ENCODE measurements around the gene RASL11A. TPM values are rescaled to one million over a fixed set of nuclear protein-coding genes. Genes with fewer than 3 reads are reported as not detected.

The RASL11A gene, protein sequence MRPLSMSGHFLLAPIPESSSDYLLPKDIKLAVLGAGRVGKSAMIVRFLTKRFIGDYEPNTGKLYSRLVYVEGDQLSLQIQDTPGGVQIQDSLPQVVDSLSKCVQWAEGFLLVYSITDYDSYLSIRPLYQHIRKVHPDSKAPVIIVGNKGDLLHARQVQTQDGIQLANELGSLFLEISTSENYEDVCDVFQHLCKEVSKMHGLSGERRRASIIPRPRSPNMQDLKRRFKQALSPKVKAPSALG
- total RNA-seq (2021; fragmentation: NEBNext Ultra II Directional; extraction: Animal tissue kit (Norgen Biotek cat#: 25700)) (6.8 and 7.9 TPM in 2 replicates), polyA plus RNA-seq (2011; rRNA removed) (2.9 and 3.8 TPM in 2 replicates), polyA minus RNA-seq (2011; rRNA and poly(A)+ RNA removed) (8.9 and 9.3 TPM in 2 replicates)
- polyA plus RNA-seq (2011; cell fraction: cytosol; rRNA removed) = 3.4 TPM
- 5.9 TPM for polyA plus RNA-seq (2011; cell fraction: nucleus; rRNA removed)
- 2.7 to 5.7 TPM (median 3.8 TPM) in 4 replicates for polyA plus RNA-seq (2012, experiment 1 of 2)
- polyA plus RNA-seq (2012, experiment 2 of 2) = 4.8 TPM
- 2.7 TPM for polyA plus RNA-seq (2013, experiment 1 of 2)
- 3.0 TPM for polyA plus RNA-seq (2013, experiment 2 of 2)
- 3.4 TPM for polyA minus RNA-seq (2011; cell fraction: cytosol; rRNA and poly(A)+ RNA removed)
- polyA minus RNA-seq (2011; cell fraction: nucleus; rRNA and poly(A)+ RNA removed) = 3.1 TPM
- long read RNA-seq, experiment 1, partial matches to known transcripts = 0 of 1 reads
- long read RNA-seq, experiment 1, other reads (novel, unspliced or antisense) = 0 of 1 reads
- long read RNA-seq, experiment 2 = 0 reads

DNA sequence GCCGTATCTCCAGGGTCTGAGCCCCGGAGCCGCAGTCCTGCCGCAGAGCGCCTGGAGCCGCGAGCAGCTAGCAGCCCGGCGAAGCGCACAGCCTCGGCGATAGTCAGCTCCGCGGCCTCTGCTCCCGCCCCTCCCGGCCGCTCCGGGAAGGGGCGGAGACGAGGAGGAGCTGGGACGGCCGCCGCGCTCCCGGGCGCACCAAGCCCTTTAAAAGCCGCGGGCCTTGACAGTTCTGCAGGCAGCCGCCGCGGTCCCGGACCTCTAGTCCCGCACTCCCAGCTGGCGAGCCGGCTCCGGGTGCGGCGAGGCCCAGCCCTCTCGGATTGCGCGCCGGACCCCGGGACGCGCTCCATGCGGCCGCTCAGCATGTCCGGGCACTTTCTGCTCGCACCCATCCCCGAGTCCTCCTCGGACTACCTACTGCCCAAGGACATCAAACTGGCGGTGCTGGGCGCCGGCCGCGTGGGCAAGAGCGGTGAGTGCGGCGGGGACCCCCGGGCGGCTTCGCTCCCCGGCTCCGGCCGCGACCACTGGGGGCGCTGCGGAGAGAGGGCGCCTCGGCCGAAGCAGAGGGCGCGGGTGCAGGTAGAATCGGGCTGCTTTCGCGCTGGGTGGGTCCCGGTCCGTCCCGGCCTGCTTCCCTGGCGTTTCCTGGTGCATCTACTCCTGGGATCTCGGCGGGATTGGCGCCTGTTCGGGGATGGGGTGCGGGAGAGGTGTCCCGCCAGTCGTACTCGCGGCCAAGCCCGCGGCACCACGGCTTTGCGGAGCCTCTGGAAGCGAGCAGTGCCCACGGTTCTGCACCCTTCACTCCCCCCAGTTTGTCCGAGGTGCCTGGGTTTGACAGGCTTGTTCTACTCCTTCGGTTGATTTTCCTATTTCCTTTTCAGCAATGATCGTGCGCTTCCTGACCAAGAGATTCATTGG lies at the start of gene RASL11A:
RASL11A (plus strand) TSS at position 237 of the 927 bp plus-strand sequence; CDS start at position 352, 115 bp downstream.
- Histone ChIP-seq H3K9ac (replicated peaks in 1 of 4; ENCODE audit: extremely low read depth in 1 of 4, low read depth in 3 of 4, low read length in 3 of 4) (peak within 1 kb of the TSS; percentile 35 to 59 (median 45); a peak in 6 of 7 replicates), H3K23me2 (ENCODE audit: low read depth, low read length) (peaks cover 11% of the 10 kb centered on the region), H2AFZ (ENCODE audit: low read length) (peak within 1 kb of the TSS; percentile 88), H2BK15ac (ENCODE audit: low read length) (no peak within 1 kb of the TSS), H3K27me3 (replicated peaks in 1 of 4; ENCODE audit: control insufficient read depth in 3 of 4, extremely low read depth in 1 of 4, insufficient read depth in 3 of 4, low read length in 3 of 4) (peaks cover 0 to 15% (median 12%) of the 10 kb centered on the region in 4 experiments; a peak in 6 of 7 replicates), H2BK120ac (replicated peaks; ENCODE audit: low read depth, low read length) (peak within 1 kb of the TSS; percentile 80), H3K23ac (ENCODE audit: insufficient read length) (no peak within 1 kb of the TSS), H2BK12ac (ENCODE audit: low read depth, low read length) (no peak within 1 kb of the TSS), H4K5ac (ENCODE audit: insufficient read length, low read depth, low read length) (peak within 1 kb of the TSS; percentile 74), H3K79me1 (ENCODE audit: low read depth, low read length) (no peaks in the 10 kb centered on the region; the same call in 1 of the 2 replicates), H3K79me2 (ENCODE audit: control insufficient read depth in 1 of 2, insufficient read depth in 2 of 2, low read length in 2 of 2) (no peaks in the 10 kb centered on the region), H4K20me1 (replicated peaks in 1 of 2; ENCODE audit: control insufficient read depth in 1 of 2, insufficient read depth in 2 of 2, low read length in 2 of 2) (no peaks in the 10 kb centered on the region), H4K8ac (ENCODE audit: extremely low read depth, insufficient read depth, low read length) (peak within 1 kb of the TSS; percentile 75; the same call in 1 of the 2 replicates), H4K91ac (replicated peaks; ENCODE audit: insufficient read length, low read length) (peak within 1 kb of the TSS; percentile 20), H3K4me1 (replicated peaks in 1 of 4; ENCODE audit: control insufficient read depth in 3 of 4, insufficient read depth in 4 of 4, low read length in 3 of 4) (peaks cover 0 to 3% (median 0%) of the 10 kb centered on the region in 4 experiments; a peak in 1 of 7 replicates), H3K14ac (ENCODE audit: insufficient read length) (no peak within 1 kb of the TSS), H3K27ac (ENCODE audit: low read depth, low read length) (no peak within 1 kb of the TSS), H3K4me2 (ENCODE audit: insufficient read depth in 1 of 2, low read depth in 2 of 2, low read length in 2 of 2) (peak within 1 kb of the TSS; percentile 66 to 93), H2AK5ac (ENCODE audit: low read depth, low read length) (no peak within 1 kb of the TSS), H3K4ac (replicated peaks; ENCODE audit: insufficient read length, low read depth, low read length) (no peak within 1 kb of the TSS), H3K4me3 (ENCODE audit: extremely low read depth in 1 of 4, insufficient read depth in 2 of 4, low read depth in 3 of 4, low read length in 4 of 4) (peak within 1 kb of the TSS; percentile 57 to 78 (median 69)), H2BK20ac (ENCODE audit: low read length) (no peak within 1 kb of the TSS), H3K36me3 (ENCODE audit: control insufficient read depth in 2 of 4, insufficient read depth in 4 of 4, low read length in 3 of 4) (no peaks in the 10 kb centered on the region), H3K56ac (replicated peaks; ENCODE audit: insufficient read length, low read depth, low read length) (no peak within 1 kb of the TSS), H3K18ac (ENCODE audit: extremely low read depth, low read length) (peak within 1 kb of the TSS; percentile 88), H2BK5ac (ENCODE audit: low read depth, low read length) (peak within 1 kb of the TSS; percentile 73; the same call in 1 of the 2 replicates), H3K9me3 (ENCODE audit: insufficient read depth in 2 of 2, low read depth in 1 of 2, low read length in 1 of 2) (no peaks in the 10 kb centered on the region)
- peak; percentile 74 to 92 for DNase-seq (ENCODE audit: low read depth in 1 of 2, low spot score in 2 of 2)
- FAIRE-seq = no peak
- POLR2A ChIA-PET (ENCODE audit: partially characterized antibody) = interaction anchor here (0.7 to 15.4 kb wide), 10 partner anchors 9 to 566 kb away, joined by 3 to 197 read pairs (median 3); partner anchors contain the start of gene RPL21
- CTCF ChIA-PET (ENCODE audit: partially characterized antibody) = interaction anchor here (0.5 to 2.2 kb wide), 25 partner anchors 8 to 327 kb away, joined by 3 to 12 read pairs (median 3); no protein-coding TSS in a partner anchor
- 3% methylated on average over 84 of the region's 99 CpGs; no CpG with 5 or more reads in 1 of the 2 experiments for WGBS, 2 experiments (ENCODE audit: extremely low coverage in 1 of 2, insufficient coverage in 1 of 2, insufficient read length in 1 of 2, insufficient replicate concordance in 2 of 2, low coverage in 1 of 2, low lambda C conversion rate in 2 of 2, missing lambda C conversion rate in 1 of 2)
- TF ChIP-seq PHF8 (conservative IDR thresholded peaks at IDR 0.05; ENCODE audit: low read depth, low read length) = peak; percentile 85
- TF ChIP-seq GTF2F1 (IDR thresholded peaks at IDR 0.05; ENCODE audit: borderline replicate concordance, low read depth, low read length) = peak; percentile 43; the same call in 1 of the 2 replicates

Data from H1 (cell line).